Embryonic facial prominence (tissue), 1 donor: ENCODE measurements around the gene HSPBP1.
A peak's percentile ranks its signal among the peaks of the same experiment; 100 is the strongest.
"Not testable (repeated sequence)": the region's sequence is repeated elsewhere in the genome, so short reads cannot be mapped to it uniquely, and the experiment has no call there.

Source experiments
- DNase-seq: peaks from one replicate; pipeline ENCODE4 v3.0.0-alpha.2; 2016; ENCODE audit errors: extremely low spot score

The HSPBP1 gene

GRCh38 chr19:55279770-55280643 is at the start of gene HSPBP1:
Gene HSPBP1, minus strand, starts transcription at chr19:55280110. Its CDS starts 502 bp downstream, at chr19:55279608.
- peak; percentile 90 for DNase-seq

GRCh38 chr19:55328774-55329318 is 48.9 kb upstream of the HSPBP1 start:
- DNase-seq, result not testable (repeated sequence)

GRCh38 chr19:55325172-55325571 is 45.3 kb upstream of the HSPBP1 start, which contains the start of gene TMEM150B:
Gene TMEM150B, minus strand, starts transcription at chr19:55325341. Its CDS starts 4,305 bp downstream, at chr19:55321036.
- DNase-seq, result no peak

- no peak for DNase-seq
These were observed 44.8 kb upstream of the HSPBP1 start for GRCh38 chr19:55324662-55325061.

- no peak for DNase-seq
These were observed 42.4 kb upstream of the HSPBP1 start for GRCh38 chr19:55322204-55322885.

GRCh38 chr19:55321466-55322137 is 41.7 kb upstream of the HSPBP1 start:
- no peak for DNase-seq

- no peak for DNase-seq
These were observed 41.0 kb upstream of the HSPBP1 start for GRCh38 chr19:55320844-55321419.

GRCh38 chr19:55319785-55320184 is 39.9 kb upstream of the HSPBP1 start:
- DNase-seq, result no peak

- no peak for DNase-seq
These were observed 36.7 kb upstream of the HSPBP1 start for GRCh38 chr19:55316646-55317045.

- DNase-seq, result no peak
These were observed 36.1 kb upstream of the HSPBP1 start for GRCh38 chr19:55315956-55316525.

GRCh38 chr19:55314396-55314795 is 34.5 kb upstream of the HSPBP1 start:
- DNase-seq, result no peak

- no peak for DNase-seq
These were observed 33.0 kb upstream of the HSPBP1 start for GRCh38 chr19:55312621-55313512.

- no peak for DNase-seq
These were observed 31.9 kb upstream of the HSPBP1 start for GRCh38 chr19:55311797-55312196.

GRCh38 chr19:55311397-55311796 is 31.5 kb upstream of the HSPBP1 start:
- no peak for DNase-seq

- no peak for DNase-seq
These were observed 30.6 kb upstream of the HSPBP1 start for GRCh38 chr19:55310498-55310897.

- DNase-seq, result no peak
These were observed 29.5 kb upstream of the HSPBP1 start for GRCh38 chr19:55309448-55309847.

- DNase-seq, result no peak
These were observed 28.4 kb upstream of the HSPBP1 start for GRCh38 chr19:55308281-55308680.

- DNase-seq, result no peak
These were observed 26.8 kb upstream of the HSPBP1 start for GRCh38 chr19:55306712-55307111.

GRCh38 chr19:55305983-55306562 is 26.2 kb upstream of the HSPBP1 start:
- no peak for DNase-seq

GRCh38 chr19:55305491-55305890 is 25.6 kb upstream of the HSPBP1 start:
- DNase-seq, result no peak
